Thyroid gland (tissue), 4 donors: ENCODE measurements around the gene TMEM217.

Experiments
- POLR2A ChIP-seq, 2 donors: fragments of 450-650 bp; IDR thresholded peaks; one replicate each; pipeline ENCODE4 v1.6.1; 2017; ENCODE audit warnings: antibody characterized with exemption in 2 of 2, mild to moderate bottlenecking in 2 of 2, moderate library complexity in 1 of 2
- TF ChIP-seq, protein P1 (sequence below), 6 experiments: fragments of 200-600 bp in 3 of 6; fragments of 450-650 bp in 3 of 6; sonication (generic) in 3 of 6; IDR thresholded peaks; one replicate each; pipeline ENCODE4 v1.5.1; 2016 to 2019; ENCODE audit warnings: antibody characterized with exemption in 6 of 6, mild to moderate bottlenecking in 2 of 6, inconsistent platforms in 1 of 6, moderate library complexity in 1 of 6

DNA sequence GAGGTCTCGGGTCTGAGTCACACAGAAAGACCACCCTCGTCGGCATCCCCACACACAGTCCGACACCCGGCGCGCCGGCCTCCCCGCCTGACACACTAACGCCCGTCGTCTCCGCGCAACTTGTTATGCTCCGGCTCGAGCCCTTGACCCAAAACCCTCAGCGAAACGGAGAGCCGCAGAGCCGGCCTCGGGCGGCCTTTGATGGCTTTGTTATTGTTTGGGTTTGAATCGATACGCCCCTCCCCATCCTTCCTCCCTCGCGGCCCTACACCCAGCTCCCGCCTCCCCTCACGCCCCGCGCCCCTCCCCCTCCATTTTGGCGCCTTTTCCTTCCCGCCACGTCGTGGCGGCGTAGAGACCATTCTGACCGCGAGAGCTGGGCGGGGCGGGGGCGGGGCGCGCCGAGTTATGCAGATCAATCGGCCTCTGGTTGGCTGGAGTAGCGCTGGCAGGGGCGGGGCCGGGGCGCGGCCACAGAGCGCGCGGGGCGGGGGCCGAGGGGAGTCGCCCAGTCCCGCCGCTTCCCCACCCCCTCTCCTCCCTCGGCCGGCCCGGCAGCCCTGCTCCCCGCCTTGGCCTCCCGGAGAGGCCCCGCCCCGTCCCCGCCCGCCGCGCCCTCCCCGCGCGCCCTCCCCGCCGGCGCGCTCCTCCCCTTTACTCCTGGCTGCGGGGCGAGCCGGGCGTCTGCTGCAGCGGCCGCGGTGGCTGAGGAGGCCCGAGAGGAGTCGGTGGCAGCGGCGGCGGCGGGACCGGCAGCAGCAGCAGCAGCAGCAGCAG, 88.3 kb downstream of the TMEM217 start, which contains the start of gene PIM1:
- peak; percentile 95 to 98 for TF ChIP-seq POLR2A (IDR thresholded peaks at IDR 0.05)
- TF ChIP-seq, protein P1, sequence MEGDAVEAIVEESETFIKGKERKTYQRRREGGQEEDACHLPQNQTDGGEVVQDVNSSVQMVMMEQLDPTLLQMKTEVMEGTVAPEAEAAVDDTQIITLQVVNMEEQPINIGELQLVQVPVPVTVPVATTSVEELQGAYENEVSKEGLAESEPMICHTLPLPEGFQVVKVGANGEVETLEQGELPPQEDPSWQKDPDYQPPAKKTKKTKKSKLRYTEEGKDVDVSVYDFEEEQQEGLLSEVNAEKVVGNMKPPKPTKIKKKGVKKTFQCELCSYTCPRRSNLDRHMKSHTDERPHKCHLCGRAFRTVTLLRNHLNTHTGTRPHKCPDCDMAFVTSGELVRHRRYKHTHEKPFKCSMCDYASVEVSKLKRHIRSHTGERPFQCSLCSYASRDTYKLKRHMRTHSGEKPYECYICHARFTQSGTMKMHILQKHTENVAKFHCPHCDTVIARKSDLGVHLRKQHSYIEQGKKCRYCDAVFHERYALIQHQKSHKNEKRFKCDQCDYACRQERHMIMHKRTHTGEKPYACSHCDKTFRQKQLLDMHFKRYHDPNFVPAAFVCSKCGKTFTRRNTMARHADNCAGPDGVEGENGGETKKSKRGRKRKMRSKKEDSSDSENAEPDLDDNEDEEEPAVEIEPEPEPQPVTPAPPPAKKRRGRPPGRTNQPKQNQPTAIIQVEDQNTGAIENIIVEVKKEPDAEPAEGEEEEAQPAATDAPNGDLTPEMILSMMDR (IDR thresholded peaks at IDR 0.05), result no peak
